GM12873 (cell line): ENCODE data around the gene GNB1L.

Experiments used
- CTCF ChIP-seq: IDR thresholded peaks from 2 replicates; pipeline ENCODE4 v1.5.1; 2012; ENCODE audit warnings: low read depth, mild to moderate bottlenecking, moderate library complexity, low read length, control low read depth; ENCODE audit not compliant: insufficient read depth; ENCODE audit errors: missing control alignments

GNB1L gene

GRCh38 chr22:19846620-19847344 is 7.9 kb downstream of the GNB1L start:
- TF ChIP-seq CTCF, result no peak

DNA sequence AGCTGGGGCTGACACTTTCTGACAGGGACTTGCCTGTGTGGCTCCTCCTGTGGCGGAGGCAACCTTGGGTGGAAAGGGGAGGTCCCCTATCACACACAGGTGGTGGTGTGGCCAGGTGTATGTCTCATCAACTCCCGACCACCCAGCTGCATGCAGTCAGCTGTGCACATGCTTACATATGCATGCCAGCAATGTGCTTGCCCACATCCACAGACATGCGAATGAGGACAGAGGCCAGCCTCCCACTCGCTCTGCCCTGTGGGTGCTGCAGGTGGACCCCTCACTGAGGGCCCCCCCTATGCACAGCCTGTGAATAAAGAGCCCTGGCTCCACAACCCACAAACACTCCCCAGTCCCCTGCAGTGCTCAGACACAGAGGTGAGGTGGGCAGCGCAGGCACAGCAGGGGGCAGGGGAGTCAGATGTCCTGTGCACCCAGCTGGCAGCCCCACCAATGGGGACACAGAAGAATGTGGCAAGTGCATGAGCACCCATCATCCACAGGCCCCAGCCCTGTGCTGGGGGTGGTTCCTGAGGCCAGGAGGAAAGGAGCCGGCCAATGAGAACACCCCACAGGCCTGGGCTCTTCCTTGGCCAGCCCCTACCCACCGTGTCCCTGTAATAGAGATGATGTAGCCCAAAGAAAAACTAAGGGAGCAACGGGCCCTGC is 9.5 kb downstream of the GNB1L start:
- no peak for TF ChIP-seq CTCF

GRCh38 chr22:19844377-19845053 is 10.2 kb downstream of the GNB1L start:
- no peak for TF ChIP-seq CTCF

DNA sequence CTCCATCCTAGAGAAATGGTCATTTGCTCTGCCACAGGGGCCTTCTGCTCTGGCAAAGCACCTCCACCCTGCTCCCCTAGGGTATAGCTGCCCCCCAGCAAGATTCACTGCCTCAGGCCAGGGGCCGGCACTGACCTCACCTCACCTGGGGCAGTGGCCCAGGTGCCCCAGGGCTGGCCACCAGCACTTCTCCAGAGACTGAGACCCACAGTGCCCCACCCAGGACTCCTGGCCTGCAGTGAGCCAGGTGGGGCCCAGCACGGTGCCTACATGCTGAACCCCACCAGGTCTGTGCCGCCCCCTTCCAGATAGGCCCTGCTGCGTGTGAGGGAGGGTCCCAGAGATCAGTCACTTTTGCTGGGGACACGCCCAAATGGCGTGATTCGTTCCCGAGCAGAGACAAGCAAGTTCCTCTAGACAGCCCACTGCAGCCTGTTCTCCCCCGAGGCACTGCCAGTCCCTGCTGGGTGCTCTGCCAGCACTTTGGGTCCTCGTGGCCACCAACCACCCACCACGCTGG is 10.8 kb downstream of the GNB1L start:
- no peak for TF ChIP-seq CTCF

GRCh38 chr22:19843107-19843856 is 11.4 kb downstream of the GNB1L start:
- no peak for TF ChIP-seq CTCF

- TF ChIP-seq CTCF, result no peak
These were observed 12.1 kb downstream of the GNB1L start for GRCh38 chr22:19842393-19843106.
